GM12892 (cell line): ENCODE results near the gene NELL2.

Experiments
- DNase-seq: peaks from one replicate; pipeline ENCODE4 v3.0.0; 2011; ENCODE audit not compliant: insufficient read length
- FAIRE-seq: peaks from 2 replicates; lab custom pipeline; 2011; peaks lifted over from hg19 to GRCh38; lab: Jason Lieb, UNC
- POLR2A ChIP-seq: IDR thresholded peaks from 2 replicates; pipeline ENCODE4 v1.6.1; 2011; ENCODE audit warnings: low read depth, low read length, control low read depth
- POLR2AphosphoS5 ChIP-seq: IDR thresholded peaks from 2 replicates; pipeline ENCODE4 v1.6.1; 2011; ENCODE audit warnings: low read depth, low read length, control low read depth
- TAF1 ChIP-seq: IDR thresholded peaks from 2 replicates; pipeline ENCODE4 v1.6.1; 2011; ENCODE audit warnings: low read depth, mild to moderate bottlenecking, control low read depth, low read length, borderline replicate concordance

Gene NELL2

DNA sequence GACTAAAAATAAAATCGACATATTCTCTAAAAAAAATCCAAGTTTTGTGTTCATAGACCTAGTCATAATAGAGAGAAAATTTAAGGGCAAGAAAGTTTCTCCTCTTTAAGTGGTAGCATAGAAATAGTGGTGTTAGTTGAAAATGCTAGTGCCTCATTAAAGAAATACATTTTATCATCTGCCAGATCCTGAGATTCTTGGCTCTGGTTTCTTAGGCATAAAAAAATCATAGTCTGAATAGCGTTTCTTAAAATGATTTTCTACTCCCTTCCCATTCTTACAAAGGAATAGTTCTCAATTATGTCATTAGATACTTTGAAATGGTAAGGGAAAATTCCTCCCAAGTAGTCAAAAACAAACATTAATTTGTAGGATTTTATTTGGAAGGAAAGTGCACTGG lies 212.8 kb downstream of the NELL2 start:
- FAIRE-seq (no peak), DNase-seq (no peak)
- TF ChIP-seq POLR2AphosphoS5 (no peak), TAF1 (no peak), POLR2A (no peak)

DNA sequence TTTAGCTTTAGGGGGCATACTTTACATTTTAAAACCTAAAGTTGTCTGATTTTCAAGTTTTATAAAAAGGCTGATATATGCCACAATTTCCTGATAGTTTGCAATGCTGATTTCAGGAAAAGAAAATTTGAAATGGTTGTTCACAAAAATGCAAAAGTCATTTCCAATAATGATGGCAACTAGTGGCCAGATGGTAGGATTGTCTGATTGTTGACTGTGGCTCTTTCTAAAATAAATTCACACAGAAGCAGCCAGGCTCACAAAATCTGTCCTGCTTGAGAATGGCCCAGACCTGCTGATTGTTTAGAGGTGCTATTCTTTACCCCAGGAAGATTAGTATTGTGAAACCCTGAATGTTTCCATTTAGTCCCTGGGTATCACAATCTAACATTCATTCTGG lies 220.3 kb downstream of the NELL2 start:
- FAIRE-seq (no peak), DNase-seq (no peak)
- TF ChIP-seq TAF1 (no peak), POLR2A (no peak)

GRCh38 chr12:44654646-44655639 lies 221.2 kb downstream of the NELL2 start:
- no peak for TF ChIP-seq TAF1
- TF ChIP-seq POLR2AphosphoS5: no peak
- TF ChIP-seq POLR2A: no peak
- no peak for FAIRE-seq
- no peak for DNase-seq

DNA sequence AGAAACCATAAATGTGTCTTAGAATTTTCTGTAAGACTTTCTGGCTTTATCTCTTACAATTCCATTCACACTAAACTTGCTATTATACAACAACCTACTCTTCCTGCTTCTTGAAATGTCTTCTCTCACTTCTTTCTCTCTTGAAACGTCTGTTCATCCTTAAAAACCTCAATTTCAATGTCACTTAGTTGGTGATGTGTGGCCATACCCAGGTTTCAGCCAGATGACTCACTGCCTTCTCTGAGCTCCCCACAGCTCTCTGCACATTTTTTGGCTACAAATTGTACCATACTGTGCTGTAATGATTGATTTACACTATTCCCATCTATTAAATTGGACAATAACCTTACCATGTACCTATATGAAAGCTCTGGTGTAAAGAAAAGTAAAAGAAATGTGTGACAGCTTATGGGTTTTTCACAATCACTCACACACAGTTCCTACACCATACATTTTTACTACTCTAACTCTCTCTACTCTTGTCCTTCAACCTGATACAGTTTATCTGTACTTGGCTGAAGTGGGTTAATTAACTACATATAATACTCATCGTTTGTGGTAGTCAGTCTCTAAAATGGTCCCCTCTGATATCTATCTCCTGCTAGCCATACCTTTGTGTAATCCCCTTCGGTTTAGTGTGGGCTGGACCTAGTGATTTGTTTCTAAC lies 222.1 kb downstream of the NELL2 start:
- no peak for FAIRE-seq
- TF ChIP-seq TAF1: no peak
- no peak for TF ChIP-seq POLR2A
- TF ChIP-seq POLR2AphosphoS5: no peak
- no peak for DNase-seq

- FAIRE-seq: no peak
- TF ChIP-seq TAF1 (no peak), POLR2A (no peak)
- DNase-seq: no peak
These were observed 226.4 kb downstream of the NELL2 start for GRCh38 chr12:44649693-44650092.

DNA sequence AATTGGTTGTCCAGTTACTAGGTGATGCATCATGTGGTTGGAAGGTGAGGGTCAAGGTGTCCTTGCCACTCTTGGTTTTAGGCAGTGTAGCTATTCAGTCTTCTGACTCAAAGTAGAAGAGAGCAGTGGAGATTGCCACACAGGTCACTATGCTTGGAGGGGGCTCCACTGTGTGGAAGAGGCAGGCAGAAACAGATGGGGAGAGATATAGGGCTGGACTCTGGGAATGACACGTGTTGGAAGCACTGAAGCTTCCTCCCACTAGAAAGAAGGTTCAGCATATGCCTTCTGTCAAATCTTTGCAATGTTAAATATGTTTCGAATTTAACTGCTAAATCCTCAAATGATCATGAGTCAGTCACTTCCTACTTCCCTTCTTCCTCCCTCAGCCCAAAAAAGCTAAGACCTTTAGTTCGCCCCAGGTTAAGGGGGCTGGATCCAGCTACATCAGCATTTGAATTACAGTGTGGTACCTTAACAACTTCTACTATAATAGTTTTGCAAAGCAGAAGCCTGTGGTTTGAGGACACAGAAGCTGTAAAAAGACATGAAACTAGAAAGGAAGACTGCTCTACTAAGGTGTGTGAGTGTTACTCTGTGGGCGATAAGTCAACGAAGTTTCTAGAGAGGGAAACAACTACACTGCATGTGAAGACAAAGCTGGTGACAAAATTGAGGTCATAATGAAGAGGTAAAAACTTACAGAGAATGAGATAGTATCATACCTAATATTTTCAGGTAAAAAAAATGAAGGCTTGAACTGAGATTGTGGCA lies 228.0 kb downstream of the NELL2 start:
- FAIRE-seq: no peak
- TF ChIP-seq TAF1 (no peak), POLR2A (no peak), POLR2AphosphoS5 (no peak)
- DNase-seq: no peak

- FAIRE-seq (no peak), DNase-seq (no peak)
- TF ChIP-seq POLR2A (no peak), TAF1 (no peak), POLR2AphosphoS5 (no peak)
These were observed 235.5 kb downstream of the NELL2 start for GRCh38 chr12:44640427-44641190.

DNA sequence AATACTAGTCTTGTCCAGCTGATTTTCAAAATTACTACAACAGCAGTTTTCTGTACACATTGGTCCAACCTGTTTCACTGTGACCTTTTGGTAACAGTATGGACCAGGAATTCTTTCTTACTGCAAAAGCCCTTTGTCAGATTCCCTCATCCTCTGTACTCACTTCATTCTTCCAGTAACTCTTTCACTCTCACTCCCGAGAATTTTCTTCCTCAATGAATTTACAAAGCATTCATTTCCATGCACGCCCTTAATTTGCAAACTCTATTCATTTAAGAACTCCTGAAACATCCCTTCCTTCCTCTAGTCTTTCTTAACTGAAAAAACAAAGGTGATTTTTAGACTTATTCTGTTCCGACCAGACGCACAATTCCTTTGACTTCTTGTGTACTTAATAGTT lies 238.2 kb downstream of the NELL2 start:
- TF ChIP-seq TAF1 (no peak), POLR2AphosphoS5 (no peak), POLR2A (no peak)
- FAIRE-seq: no peak
- DNase-seq: no peak

- no peak for FAIRE-seq
- no peak for DNase-seq
- TF ChIP-seq POLR2AphosphoS5: no peak
These were observed 247.9 kb downstream of the NELL2 start for GRCh38 chr12:44628180-44628579.

DNA sequence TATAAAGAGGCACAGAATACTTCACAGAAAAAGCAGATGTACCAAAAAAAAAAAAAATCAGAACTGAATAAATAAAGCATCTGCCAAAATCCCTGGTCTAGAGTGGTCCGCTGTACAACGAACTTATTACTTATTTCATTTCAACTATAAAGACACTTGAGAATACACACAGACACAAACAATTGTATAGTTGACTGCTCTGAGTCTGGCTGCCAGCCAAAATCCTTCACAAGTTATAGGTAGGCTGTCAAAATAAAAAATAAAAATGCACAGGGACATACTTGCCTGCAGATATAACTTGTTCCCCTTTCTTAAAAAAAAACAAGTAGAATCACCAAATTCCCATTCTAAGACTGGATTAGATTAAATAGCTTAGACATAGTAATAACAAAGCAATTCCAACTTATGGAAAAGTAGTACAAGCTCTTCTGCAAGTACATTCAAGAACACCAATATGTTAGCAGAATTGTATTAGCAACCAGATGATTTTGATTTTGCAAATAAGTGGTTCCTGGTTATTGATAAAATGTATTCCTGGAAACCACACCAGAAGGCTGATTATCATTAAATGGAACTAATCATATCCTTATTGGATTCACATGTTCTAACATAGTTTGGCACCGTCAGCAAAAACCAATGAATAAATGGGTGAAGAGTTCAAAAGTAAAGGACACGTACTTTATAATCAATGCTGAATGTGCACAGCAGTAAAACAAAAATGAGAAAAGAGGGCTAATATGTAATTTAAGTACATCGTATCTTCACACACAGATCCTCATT lies 248.5 kb downstream of the NELL2 start:
- FAIRE-seq (no peak), DNase-seq (no peak)
- TF ChIP-seq TAF1 (no peak), POLR2AphosphoS5 (no peak), POLR2A (no peak)

DNA sequence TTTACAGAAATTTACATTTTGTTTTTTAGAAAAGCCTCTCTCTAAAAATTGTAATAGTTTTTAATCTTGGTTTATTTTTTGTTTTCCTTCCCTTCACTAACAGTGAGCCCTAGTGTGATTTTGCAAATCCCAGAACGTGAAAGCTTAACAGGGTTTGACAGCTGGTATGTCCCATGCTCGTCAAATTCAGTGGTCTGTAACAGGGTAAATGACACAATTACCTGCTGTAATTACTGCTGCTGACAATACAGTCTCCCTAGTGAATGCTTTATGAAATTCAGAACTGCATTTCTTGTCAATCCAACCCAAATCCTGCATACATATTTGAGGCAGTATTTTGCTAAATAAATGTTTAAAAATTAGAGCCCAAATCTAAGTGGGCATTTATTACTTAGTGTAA lies 249.2 kb downstream of the NELL2 start:
- TF ChIP-seq POLR2A: no peak
- no peak for TF ChIP-seq POLR2AphosphoS5
- TF ChIP-seq TAF1: no peak
- DNase-seq: no peak
- no peak for FAIRE-seq
